B cell (primary cell): ENCODE results near the gene CLEC10A.

Source experiments
- CTCF ChIP-seq: fragments of 200-600 bp; IDR thresholded peaks from one replicate; pipeline ENCODE4 v1.8.0; 2022; ENCODE audit warnings: antibody characterized with exemption, mild to moderate bottlenecking
- EZH2 ChIP-seq: IDR thresholded peaks from 2 replicates; pipeline ENCODE4 v1.6.1; 2012; ENCODE audit warnings: borderline replicate concordance, low read depth, mild to moderate bottlenecking, moderate library complexity, low read length; ENCODE audit not compliant: insufficient read depth, poor library complexity, severe bottlenecking

GRCh38 chr17:7094652-7095019, 14.6 kb upstream of the CLEC10A start:
- no peak for TF ChIP-seq CTCF
- TF ChIP-seq EZH2, result no peak
